Liver (tissue), 3 donors: ENCODE results near the gene MFF.

Source experiments
- GABPA ChIP-seq, 2 donors: IDR thresholded peaks in 1 of 2; conservative IDR thresholded peaks in 1 of 2; 2 replicates each; pipeline ENCODE4 v1.6.1; 2016; ENCODE audit warnings: antibody characterized with exemption in 2 of 2, mild to moderate bottlenecking in 1 of 2, moderate library complexity in 1 of 2
- JUND ChIP-seq, 2 donors: IDR thresholded peaks; 2 replicates each; pipeline ENCODE4 v1.6.1; 2016; ENCODE audit warnings: antibody characterized with exemption in 2 of 2
- NR2F2 ChIP-seq: IDR thresholded peaks from 2 replicates; pipeline ENCODE4 v1.6.1; 2016; ENCODE audit warnings: antibody characterized with exemption
- SP1 ChIP-seq: IDR thresholded peaks from 2 replicates; pipeline ENCODE4 v1.6.1; 2018; ENCODE audit warnings: antibody characterized with exemption, mild to moderate bottlenecking
- TAF1 ChIP-seq: conservative IDR thresholded peaks from 2 replicates; pipeline ENCODE4 v1.6.1; 2016; ENCODE audit warnings: antibody characterized with exemption, mild to moderate bottlenecking
- YY1 ChIP-seq: IDR thresholded peaks from 2 replicates; pipeline ENCODE4 v1.6.1; 2016; ENCODE audit warnings: antibody characterized with exemption, mild to moderate bottlenecking
- TF ChIP-seq, protein P1 (sequence below): fragments of 150-350 bp; IDR thresholded peaks from 2 replicates; pipeline ENCODE4 v1.5.1; 2017; ENCODE audit warnings: improper control_type of control experiment, low read depth, low read length; ENCODE audit not compliant: missing input control
- TF ChIP-seq, protein P2 (sequence below): IDR thresholded peaks from 2 replicates; pipeline ENCODE4 v1.6.1; 2016; ENCODE audit warnings: antibody characterized with exemption, mild to moderate bottlenecking
- TF ChIP-seq, protein P3 (sequence below): IDR thresholded peaks from 2 replicates; pipeline ENCODE4 v1.6.1; 2016; ENCODE audit warnings: antibody characterized with exemption
- donor health status: healthy.
- donor health status: healthy.

DNA sequence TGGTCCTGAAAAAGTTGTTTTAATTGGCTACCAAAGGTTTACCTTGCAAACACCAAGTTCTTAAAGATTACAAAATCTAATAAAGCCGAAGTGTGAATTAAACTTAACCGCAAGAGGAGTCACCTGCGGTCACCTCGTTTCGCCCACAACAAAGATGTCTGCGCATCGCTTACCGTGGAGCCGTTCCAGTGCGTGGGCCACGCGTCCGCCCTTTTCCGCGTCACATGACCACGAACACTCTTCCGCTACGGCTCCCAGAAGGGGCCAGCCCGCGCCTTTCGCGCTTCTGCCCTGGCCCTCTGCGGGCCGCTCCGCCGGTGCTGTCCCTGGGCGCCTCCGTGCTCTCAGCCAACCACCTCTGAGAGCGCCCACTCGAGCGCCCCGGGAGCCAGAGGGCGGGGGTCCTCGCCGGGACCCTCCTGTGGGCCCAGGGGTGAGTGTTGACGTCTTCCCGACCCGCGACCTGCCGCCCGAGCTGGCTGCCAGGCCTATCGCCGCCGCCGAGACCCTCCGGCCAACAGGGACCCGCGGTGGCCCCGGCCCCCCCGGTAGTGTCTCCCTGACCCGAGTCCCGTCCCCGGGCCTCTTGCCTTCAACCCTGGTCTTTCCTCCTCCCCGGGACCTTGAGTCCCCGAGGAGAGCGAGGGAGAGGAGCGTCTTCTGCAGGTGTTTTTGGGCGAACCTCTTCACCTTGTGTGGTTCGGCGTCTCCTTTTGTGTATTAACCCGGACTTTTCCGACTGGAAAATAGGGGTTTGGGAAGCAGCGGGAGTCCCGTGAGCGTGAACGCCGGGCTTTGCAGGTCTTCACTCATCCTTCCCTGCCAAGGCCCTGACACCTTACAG lies at the start of gene MFF:
- TF ChIP-seq, protein P1, sequence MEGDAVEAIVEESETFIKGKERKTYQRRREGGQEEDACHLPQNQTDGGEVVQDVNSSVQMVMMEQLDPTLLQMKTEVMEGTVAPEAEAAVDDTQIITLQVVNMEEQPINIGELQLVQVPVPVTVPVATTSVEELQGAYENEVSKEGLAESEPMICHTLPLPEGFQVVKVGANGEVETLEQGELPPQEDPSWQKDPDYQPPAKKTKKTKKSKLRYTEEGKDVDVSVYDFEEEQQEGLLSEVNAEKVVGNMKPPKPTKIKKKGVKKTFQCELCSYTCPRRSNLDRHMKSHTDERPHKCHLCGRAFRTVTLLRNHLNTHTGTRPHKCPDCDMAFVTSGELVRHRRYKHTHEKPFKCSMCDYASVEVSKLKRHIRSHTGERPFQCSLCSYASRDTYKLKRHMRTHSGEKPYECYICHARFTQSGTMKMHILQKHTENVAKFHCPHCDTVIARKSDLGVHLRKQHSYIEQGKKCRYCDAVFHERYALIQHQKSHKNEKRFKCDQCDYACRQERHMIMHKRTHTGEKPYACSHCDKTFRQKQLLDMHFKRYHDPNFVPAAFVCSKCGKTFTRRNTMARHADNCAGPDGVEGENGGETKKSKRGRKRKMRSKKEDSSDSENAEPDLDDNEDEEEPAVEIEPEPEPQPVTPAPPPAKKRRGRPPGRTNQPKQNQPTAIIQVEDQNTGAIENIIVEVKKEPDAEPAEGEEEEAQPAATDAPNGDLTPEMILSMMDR = no peak
- TF ChIP-seq GABPA (IDR thresholded peaks at IDR 0.05 in 1 of 2, conservative IDR thresholded peaks at IDR 0.05 in 1 of 2) (peak; percentile 25 to 86), JUND (IDR thresholded peaks at IDR 0.05) (peak in 1 of 2 donors; percentile 7), YY1 (peak; percentile 100), TAF1 (peak; percentile 41), NR2F2 (no peak), SP1 (peak; percentile 55)
- TF ChIP-seq, protein P2, sequence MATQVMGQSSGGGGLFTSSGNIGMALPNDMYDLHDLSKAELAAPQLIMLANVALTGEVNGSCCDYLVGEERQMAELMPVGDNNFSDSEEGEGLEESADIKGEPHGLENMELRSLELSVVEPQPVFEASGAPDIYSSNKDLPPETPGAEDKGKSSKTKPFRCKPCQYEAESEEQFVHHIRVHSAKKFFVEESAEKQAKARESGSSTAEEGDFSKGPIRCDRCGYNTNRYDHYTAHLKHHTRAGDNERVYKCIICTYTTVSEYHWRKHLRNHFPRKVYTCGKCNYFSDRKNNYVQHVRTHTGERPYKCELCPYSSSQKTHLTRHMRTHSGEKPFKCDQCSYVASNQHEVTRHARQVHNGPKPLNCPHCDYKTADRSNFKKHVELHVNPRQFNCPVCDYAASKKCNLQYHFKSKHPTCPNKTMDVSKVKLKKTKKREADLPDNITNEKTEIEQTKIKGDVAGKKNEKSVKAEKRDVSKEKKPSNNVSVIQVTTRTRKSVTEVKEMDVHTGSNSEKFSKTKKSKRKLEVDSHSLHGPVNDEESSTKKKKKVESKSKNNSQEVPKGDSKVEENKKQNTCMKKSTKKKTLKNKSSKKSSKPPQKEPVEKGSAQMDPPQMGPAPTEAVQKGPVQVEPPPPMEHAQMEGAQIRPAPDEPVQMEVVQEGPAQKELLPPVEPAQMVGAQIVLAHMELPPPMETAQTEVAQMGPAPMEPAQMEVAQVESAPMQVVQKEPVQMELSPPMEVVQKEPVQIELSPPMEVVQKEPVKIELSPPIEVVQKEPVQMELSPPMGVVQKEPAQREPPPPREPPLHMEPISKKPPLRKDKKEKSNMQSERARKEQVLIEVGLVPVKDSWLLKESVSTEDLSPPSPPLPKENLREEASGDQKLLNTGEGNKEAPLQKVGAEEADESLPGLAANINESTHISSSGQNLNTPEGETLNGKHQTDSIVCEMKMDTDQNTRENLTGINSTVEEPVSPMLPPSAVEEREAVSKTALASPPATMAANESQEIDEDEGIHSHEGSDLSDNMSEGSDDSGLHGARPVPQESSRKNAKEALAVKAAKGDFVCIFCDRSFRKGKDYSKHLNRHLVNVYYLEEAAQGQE = peak; percentile 71
- TF ChIP-seq, protein P3, sequence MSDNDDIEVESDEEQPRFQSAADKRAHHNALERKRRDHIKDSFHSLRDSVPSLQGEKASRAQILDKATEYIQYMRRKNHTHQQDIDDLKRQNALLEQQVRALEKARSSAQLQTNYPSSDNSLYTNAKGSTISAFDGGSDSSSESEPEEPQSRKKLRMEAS = peak; percentile 98
